NCI-H187 treated with DMSO at 0.1 percent for 48 hours (cell line): ENCODE results near the gene ARHGEF39.
"Not testable (repeated sequence)": the region's sequence is repeated elsewhere in the genome, so short reads cannot be mapped to it uniquely, and the experiment has no call there.

Experiments used
- DNase-seq: peaks from one replicate; lab custom pipeline; 2025; lab: John Stamatoyannopoulos, UW

Gene ARHGEF39

GRCh38 chr9:35650341-35651158 lies 14.4 kb downstream of the ARHGEF39 start, which contains the start of gene SIT1:
Gene SIT1, minus strand, starts transcription at chr9:35650931. Its CDS starts 78 bp downstream, at chr9:35650853.
- no peak for DNase-seq

- no peak for DNase-seq
Observed at GRCh38 chr9:35649431-35650340, 15.3 kb downstream of the ARHGEF39 start.

- no peak for DNase-seq
Observed at GRCh38 chr9:35646533-35647265, 18.3 kb downstream of the ARHGEF39 start.

GRCh38 chr9:35646153-35646532 lies 18.9 kb downstream of the ARHGEF39 start:
- no peak for DNase-seq

- DNase-seq, result not testable (repeated sequence)
Observed at GRCh38 chr9:35645736-35646135, 19.3 kb downstream of the ARHGEF39 start.

GRCh38 chr9:35643046-35643445 lies 21.9 kb downstream of the ARHGEF39 start:
- DNase-seq, result no peak

GRCh38 chr9:35641478-35641877 lies 23.5 kb downstream of the ARHGEF39 start:
- not testable (repeated sequence) for DNase-seq

GRCh38 chr9:35640431-35640830 lies 24.6 kb downstream of the ARHGEF39 start:
- DNase-seq, result not testable (repeated sequence)

- DNase-seq, result no peak
Observed at GRCh38 chr9:35639631-35640030, 25.4 kb downstream of the ARHGEF39 start.

- DNase-seq, result not testable (repeated sequence)
Observed at GRCh38 chr9:35639225-35639624, 25.8 kb downstream of the ARHGEF39 start.

GRCh38 chr9:35638751-35639150 lies 26.2 kb downstream of the ARHGEF39 start:
- DNase-seq, result not testable (repeated sequence)

- not testable (repeated sequence) for DNase-seq
Observed at GRCh38 chr9:35637427-35637955, 27.5 kb downstream of the ARHGEF39 start.

- DNase-seq, result not testable (repeated sequence)
Observed at GRCh38 chr9:35636877-35637246, 28.1 kb downstream of the ARHGEF39 start.

GRCh38 chr9:35636135-35636876 lies 28.7 kb downstream of the ARHGEF39 start:
- DNase-seq, result no peak

GRCh38 chr9:35635730-35636129 lies 29.3 kb downstream of the ARHGEF39 start:
- DNase-seq, result no peak

GRCh38 chr9:35629597-35629996 lies 35.4 kb downstream of the ARHGEF39 start:
- DNase-seq, result no peak

- no peak for DNase-seq
Observed at GRCh38 chr9:35628389-35628991, 36.5 kb downstream of the ARHGEF39 start.

GRCh38 chr9:35627575-35627974 lies 37.4 kb downstream of the ARHGEF39 start:
- no peak for DNase-seq

- no peak for DNase-seq
Observed at GRCh38 chr9:35619800-35620158, 45.2 kb downstream of the ARHGEF39 start.

- DNase-seq, result no peak
Observed at GRCh38 chr9:35618854-35619799, 45.9 kb downstream of the ARHGEF39 start.
